Large intestine (tissue), 3 donors: ENCODE data around the gene ZDHHC14. TPM values are rescaled to one million over a fixed set of nuclear protein-coding genes. Genes with fewer than 3 reads are reported as not detected.
"Not testable (repeated sequence)": the region's sequence is repeated elsewhere in the genome, so short reads cannot be mapped to it uniquely, and the experiment has no call there.

Source experiments
- DNase-seq, 2 donors: peaks; one replicate each; pipeline versions ENCODE4 v3.0.0 to v3.0.0-alpha.2; 2013
- H3K27ac ChIP-seq: one replicate; pipeline ENCODE4 v1.5.1; 2013; ENCODE audit warnings: low read length
- H3K27me3 ChIP-seq: 2 replicates; pipeline ENCODE4 v1.6.1; 2013; ENCODE audit warnings: low read length; ENCODE audit not compliant: control insufficient read depth, insufficient read depth
- H3K36me3 ChIP-seq: 2 replicates; pipeline ENCODE4 v1.6.1; 2013; ENCODE audit warnings: low read length; ENCODE audit not compliant: control insufficient read depth, insufficient read depth
- H3K4me1 ChIP-seq: one replicate; pipeline ENCODE4 v1.6.1; 2013; ENCODE audit warnings: low read length; ENCODE audit not compliant: control insufficient read depth, insufficient read depth
- H3K4me3 ChIP-seq: one replicate; pipeline ENCODE4 v1.5.1; 2013; ENCODE audit warnings: low read length
- H3K9me3 ChIP-seq: one replicate; pipeline ENCODE4 v1.6.1; 2013; ENCODE audit warnings: mild to moderate bottlenecking, low read depth, low read length, moderate library complexity; ENCODE audit not compliant: control insufficient read depth
- WGBS: methylation state at CpG from one replicate; pipeline ENCODE4 v1.1.5; 2013; ENCODE audit warnings: low lambda C conversion rate; ENCODE audit not compliant: insufficient coverage; 5-methylcytosine and 5-hydroxymethylcytosine counted together
- polyA plus RNA-seq: library from polyadenylated mRNA; unstranded; fragments of 120-200 nt; gene quantifications from one replicate; pipeline ENCODE4 v1.2.1, GENCODE V29; 2013

Gene ZDHHC14
- polyA plus RNA-seq, 1 donor: 26.5 TPM

DNA sequence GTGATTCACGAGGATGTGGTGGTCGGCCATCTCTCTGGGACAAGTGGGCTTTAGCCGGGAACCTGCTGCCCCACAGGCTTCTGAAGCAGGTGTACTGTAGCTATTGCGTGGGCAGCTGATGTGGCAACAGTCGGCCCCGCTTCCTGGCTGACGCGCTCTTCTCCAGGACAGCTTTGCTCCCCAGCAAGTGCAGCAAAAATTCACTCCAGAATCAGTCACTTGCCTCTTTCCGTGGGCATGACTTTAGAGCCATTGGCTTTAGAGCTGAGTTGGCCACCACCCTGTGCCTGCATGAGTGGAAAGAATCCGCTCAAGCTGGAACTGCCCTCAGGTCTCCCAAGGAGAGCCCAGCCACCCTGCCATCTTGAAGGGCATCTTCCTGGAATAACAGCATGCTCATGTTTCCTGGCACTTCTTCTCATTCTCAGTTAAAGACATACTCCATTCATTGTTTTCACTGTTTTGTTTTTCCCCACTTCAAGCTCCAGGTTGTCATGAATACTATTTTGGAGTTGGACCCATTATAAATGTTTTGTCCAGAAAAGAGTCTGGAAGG lies 178.3 kb downstream of the ZDHHC14 start:
- Histone ChIP-seq H3K9me3 (no peaks in the 10 kb centered on the region), H3K27ac (no peak overlapping the region)
- no CpG with 5 or more reads among the region's 10 CpGs for WGBS

DNA sequence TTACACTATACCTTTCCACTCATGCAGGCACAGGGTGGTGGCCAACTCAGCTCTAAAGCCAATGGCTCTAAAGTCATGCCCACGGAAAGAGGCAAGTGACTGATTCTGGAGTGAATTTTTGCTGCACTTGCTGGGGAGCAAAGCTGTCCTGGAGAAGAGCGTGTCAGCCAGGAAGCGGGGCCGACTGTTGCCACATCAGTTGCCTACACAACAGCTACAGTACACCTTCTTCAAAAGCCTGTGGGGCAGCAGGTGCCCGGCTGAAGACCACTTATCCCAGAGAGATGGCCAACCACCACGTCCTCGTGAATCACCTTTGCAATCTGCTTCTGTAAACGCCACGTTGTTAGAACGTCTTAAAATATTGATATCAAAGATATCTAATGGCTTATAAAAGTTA lies 179.1 kb downstream of the ZDHHC14 start:
- H3K4me3 ChIP-seq, DNase-seq, H3K9me3 ChIP-seq, H3K4me1 ChIP-seq, H3K27ac ChIP-seq, H3K36me3 ChIP-seq, H3K27me3 ChIP-seq: not testable (repeated sequence)
- WGBS: no CpG with 5 or more reads among the region's 10 CpGs

More for the DNA sequence above, 178.3 kb downstream of the ZDHHC14 start:
- H3K4me1 ChIP-seq: peaks cover 6% of the 10 kb centered on the region
- no peaks in the 10 kb centered on the region for H3K27me3 ChIP-seq
- no peak for DNase-seq
- H3K36me3 ChIP-seq: peaks cover 8% of the 10 kb centered on the region
- H3K4me3 ChIP-seq: no peak overlapping the region

DNA sequence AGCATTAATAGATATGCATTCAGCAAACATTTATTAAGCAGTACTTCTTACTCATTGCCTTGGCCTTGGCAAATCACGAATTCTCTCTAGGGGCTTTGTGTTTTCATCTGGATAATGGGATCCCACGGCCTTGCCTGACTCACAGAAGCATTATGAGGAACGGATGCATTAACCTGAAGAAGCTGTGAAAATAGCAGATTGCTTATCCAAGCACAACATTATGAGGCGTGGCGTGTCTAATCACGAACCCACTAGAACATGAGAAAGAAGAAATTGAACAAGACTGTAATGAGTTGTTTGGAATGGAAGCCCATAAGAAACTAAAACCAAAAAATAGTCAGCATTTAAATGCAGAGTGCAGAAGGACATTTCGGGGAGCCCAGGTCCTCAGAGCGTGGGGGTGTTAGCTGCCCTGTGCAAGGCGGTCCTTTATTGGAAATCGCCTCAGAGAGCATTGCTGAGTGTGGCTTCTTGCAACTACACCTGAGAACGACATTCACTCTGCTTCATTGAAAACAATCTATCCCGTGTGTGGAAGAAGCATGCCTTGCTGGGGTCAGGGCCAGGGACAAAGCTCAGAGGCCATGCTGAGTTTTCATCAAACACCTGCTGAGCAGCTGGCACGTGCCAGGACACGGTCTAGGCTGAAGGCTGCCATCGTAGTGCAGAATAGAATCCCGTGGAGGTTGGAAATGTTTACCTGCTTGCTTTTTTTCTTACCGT lies 179.9 kb downstream of the ZDHHC14 start:
- Histone ChIP-seq H3K4me3 (no peak overlapping the region), H3K36me3 (peaks cover 8% of the 10 kb centered on the region), H3K9me3 (no peaks in the 10 kb centered on the region), H3K4me1 (peaks cover 6% of the 10 kb centered on the region), H3K27me3 (no peaks in the 10 kb centered on the region), H3K27ac (no peak overlapping the region)
- no peak for DNase-seq
- 80% methylated on average over 1 of the region's 17 CpGs for WGBS

GRCh38 chr6:157561414-157561790 lies 180.4 kb downstream of the ZDHHC14 start:
- DNase-seq: no peak
- Histone ChIP-seq H3K4me1 (peaks cover 6% of the 10 kb centered on the region), H3K4me3 (no peak overlapping the region), H3K27ac (no peak overlapping the region), H3K9me3 (no peaks in the 10 kb centered on the region), H3K27me3 (no peaks in the 10 kb centered on the region), H3K36me3 (peaks cover 8% of the 10 kb centered on the region)
- WGBS: no CpG with 5 or more reads among the region's 8 CpGs

DNA sequence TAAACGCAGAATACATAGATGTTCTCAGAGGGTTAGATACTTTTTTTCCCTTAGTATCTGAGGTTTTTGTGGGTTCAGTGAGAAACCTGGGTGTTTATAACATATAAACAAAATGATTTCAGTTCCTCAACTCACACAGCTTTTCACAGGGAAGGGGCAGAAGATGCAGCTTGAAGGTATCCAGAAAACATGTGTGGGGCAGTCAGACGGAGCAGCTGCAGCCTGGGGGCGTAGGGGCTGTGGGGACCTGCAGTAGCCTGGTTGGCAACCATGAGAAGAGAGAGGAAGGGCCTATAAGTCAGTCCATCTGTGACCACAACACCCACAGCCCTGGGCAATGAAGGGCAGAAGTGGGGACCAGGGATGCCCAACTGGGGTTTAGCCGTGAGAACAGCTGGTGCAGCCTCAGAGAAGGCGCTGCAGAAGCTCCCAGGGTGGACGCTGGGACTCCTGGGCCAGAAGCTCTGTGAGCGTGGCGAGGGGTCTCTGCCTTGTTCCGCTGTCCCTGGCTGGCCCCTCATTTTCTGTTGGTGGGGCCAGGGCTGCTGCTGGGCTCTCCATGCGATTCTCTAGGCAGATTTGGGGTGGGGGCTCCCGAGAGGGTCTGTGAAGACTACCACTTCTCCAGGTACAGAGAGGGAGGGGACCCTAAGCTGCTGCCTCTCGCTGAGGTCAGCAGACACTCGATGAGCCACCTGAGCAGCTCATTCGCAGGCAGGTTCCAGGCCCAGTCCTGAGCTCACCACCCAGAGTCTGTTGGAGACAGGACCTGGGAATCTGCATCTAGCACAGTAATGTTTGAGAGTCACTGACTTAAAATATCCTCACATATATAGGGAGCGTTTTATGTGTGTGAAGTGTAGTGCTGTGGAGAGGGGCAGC lies 181.2 kb downstream of the ZDHHC14 start:
- H3K27me3 ChIP-seq: no peaks in the 10 kb centered on the region
- no peak overlapping the region for H3K4me3 ChIP-seq
- H3K27ac ChIP-seq: no peak overlapping the region
- no CpG with 5 or more reads among the region's 15 CpGs for WGBS
- no peaks in the 10 kb centered on the region for H3K9me3 ChIP-seq
- no peak for DNase-seq
- peaks cover 6% of the 10 kb centered on the region for H3K4me1 ChIP-seq
- peaks cover 8% of the 10 kb centered on the region for H3K36me3 ChIP-seq

- DNase-seq: no peak
- H3K36me3 ChIP-seq: peaks cover 8% of the 10 kb centered on the region
- no peaks in the 10 kb centered on the region for H3K27me3 ChIP-seq
- H3K4me3 ChIP-seq: no peak overlapping the region
- H3K4me1 ChIP-seq: peaks cover 6% of the 10 kb centered on the region
- no peak overlapping the region for H3K27ac ChIP-seq
- no peaks in the 10 kb centered on the region for H3K9me3 ChIP-seq
- WGBS: no CpG with 5 or more reads among the region's 11 CpGs
Measured at GRCh38 chr6:157562997-157563396, 182.0 kb downstream of the ZDHHC14 start.

DNA sequence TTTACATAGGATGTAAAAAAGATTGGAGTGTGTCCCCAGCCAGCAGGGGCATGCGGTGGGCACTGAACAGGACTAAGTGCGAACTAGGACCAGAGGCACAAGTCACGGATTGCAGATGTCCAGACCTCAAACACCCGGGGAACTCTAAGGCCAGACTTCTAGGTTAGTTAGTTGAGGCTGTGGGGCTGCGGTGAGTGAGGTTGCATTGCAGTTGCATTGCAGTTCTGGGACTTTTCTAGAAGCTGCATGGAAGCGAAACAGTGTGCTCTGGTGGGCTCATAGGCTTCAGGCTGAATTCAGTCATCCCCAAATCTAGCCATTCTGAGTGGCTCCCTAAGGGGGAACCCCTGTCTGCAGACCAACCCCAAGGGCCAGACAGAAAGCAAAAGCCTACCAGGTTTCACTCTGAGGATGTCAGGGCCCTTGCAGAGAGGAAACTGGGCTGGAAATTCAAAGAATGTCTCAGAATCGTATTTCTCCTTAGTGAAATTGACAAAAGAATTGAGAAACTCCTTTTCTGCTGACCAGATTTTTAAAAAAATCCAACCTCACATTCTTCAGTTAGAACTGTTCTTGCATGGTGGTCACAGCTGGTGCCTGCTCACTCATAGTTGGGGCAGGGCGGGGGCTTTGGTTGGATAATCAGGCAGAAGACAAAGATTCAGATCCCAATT lies 182.8 kb downstream of the ZDHHC14 start:
- no peak overlapping the region for H3K4me3 ChIP-seq
- H3K9me3 ChIP-seq: no peaks in the 10 kb centered on the region
- H3K27ac ChIP-seq: no peak overlapping the region
- H3K36me3 ChIP-seq: peaks cover 8% of the 10 kb centered on the region
- WGBS: no CpG with 5 or more reads among the region's 8 CpGs
- no peaks in the 10 kb centered on the region for H3K27me3 ChIP-seq
- DNase-seq: no peak
- peaks cover 2% of the 10 kb centered on the region for H3K4me1 ChIP-seq

DNA sequence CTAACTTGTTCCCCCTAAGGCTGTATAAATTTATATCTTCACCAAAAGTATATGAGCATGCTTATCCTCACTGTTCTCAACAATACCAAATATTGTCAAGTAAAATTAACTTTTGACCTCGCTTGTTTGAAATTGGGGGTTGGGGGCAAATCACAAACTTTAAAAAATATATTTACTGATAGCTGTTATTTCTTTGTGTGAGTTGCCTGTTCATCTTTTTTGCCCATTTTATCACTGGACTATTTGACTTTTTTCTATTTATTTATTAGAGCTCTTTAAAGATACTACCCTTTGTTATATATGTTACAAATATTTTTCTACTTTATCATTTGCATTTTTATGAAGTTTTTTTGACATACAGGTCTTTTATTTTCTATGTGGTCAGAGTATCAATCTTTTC lies 187.7 kb downstream of the ZDHHC14 start:
- Histone ChIP-seq H3K4me3 (no peak overlapping the region), H3K36me3 (no peaks in the 10 kb centered on the region), H3K27me3 (no peaks in the 10 kb centered on the region), H3K27ac (no peak overlapping the region), H3K4me1 (no peaks in the 10 kb centered on the region), H3K9me3 (no peaks in the 10 kb centered on the region)
- WGBS: no CpG with 5 or more reads among the region's 1 CpG
- DNase-seq: no peak

DNA sequence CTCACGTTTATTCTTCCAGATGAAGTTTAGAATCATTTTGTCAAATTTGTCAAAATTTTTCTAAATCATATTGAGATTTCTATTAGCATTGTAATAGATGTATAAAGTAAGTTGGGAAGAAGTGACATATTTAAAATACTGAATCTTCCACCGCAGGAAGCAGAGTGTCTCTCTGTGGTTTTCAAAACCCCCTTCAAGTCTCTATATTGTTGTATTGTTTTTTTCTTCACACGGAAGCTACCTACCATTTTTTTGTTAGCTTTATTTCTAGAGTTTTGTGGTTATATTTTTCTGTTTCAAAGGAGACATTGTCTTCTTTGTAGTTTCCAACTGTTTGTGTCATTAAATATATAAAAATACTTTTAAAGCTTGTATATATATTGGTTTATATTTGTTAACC lies 188.6 kb downstream of the ZDHHC14 start:
- Histone ChIP-seq H3K27ac (no peak overlapping the region), H3K36me3 (no peaks in the 10 kb centered on the region), H3K27me3 (no peaks in the 10 kb centered on the region), H3K9me3 (no peaks in the 10 kb centered on the region), H3K4me3 (no peak overlapping the region), H3K4me1 (no peaks in the 10 kb centered on the region)
- WGBS: 94% methylated on average over 3 of the region's 3 CpGs
- DNase-seq: no peak

GRCh38 chr6:157570104-157570503 lies 189.1 kb downstream of the ZDHHC14 start:
- 33% methylated on average over 2 of the region's 4 CpGs for WGBS
- H3K27ac ChIP-seq: no peak overlapping the region

More at GRCh38 chr6:157570104-157570503, 189.1 kb downstream of the ZDHHC14 start:
- no peak for DNase-seq
- Histone ChIP-seq H3K4me3 (no peak overlapping the region), H3K9me3 (no peaks in the 10 kb centered on the region), H3K4me1 (no peaks in the 10 kb centered on the region), H3K27me3 (no peaks in the 10 kb centered on the region), H3K36me3 (no peaks in the 10 kb centered on the region)
